HG03103 (cell line): ENCODE measurements around the gene CTTN.
"Not testable (repeated sequence)": the region's sequence is repeated elsewhere in the genome, so short reads cannot be mapped to it uniquely, and the experiment has no call there.

Experiments
- ATAC-seq: cut with Tn5 transposase; IDR thresholded peaks from one replicate; pipeline ENCODE4 v1.9.1; 2021; ENCODE audit warnings: low read depth; ENCODE audit not compliant: unreplicated experiment

Gene CTTN

DNA sequence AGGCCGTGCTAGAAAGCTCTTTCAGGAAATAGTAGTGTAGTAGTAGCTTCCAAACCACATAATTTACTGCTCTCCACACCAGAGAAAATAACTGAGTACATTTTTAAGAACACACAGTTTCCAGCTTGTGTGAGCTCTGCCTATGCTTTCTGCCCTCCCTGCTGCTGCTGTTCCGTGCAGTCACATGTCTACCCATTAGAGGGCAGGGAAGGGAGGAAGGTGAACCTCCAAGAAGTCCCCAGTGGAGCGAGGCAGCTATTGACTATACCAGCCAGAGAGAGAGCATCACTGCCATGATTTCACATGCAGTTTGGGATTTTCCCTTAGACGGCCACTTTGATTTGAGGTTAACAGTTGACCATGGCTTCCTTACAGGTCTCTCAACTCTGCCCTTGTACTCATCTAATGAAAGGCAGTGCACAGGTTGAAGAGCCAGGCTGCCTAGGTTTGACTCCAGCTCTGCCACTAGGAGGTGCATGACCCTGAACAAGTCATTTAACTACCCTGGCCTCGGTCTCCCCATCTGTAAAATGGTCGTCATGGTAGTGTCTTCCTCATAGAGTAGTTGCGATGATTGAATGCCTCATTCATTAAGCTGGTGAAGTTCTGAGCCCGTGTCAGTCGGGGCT lies 19.7 kb upstream of the CTTN start:
- no peak for ATAC-seq

DNA sequence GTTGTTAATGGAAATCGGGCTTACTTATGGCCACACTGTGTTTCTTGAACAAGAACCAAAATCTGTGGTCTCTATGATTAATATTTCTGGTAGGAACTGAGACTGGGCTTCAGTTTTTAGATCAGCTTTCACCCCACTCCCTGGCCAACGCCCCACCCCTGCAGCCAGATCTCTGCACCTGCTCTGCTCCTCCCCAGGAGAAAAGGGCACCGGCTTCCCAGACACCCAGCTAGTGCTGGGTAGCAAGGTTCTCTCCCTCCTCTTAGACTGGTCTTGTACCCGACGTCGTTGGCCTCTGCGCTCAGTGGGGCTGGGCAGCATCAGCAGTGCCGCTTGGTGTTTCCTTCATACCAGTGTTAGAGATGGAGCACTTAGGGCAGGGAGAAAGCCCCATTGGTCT lies 17.0 kb upstream of the CTTN start:
- ATAC-seq, result no peak

- ATAC-seq, result no peak
These were observed 16.2 kb upstream of the CTTN start for GRCh38 chr11:70381872-70382861.

GRCh38 chr11:70383664-70384565 lies 14.4 kb upstream of the CTTN start:
- ATAC-seq, result no peak

DNA sequence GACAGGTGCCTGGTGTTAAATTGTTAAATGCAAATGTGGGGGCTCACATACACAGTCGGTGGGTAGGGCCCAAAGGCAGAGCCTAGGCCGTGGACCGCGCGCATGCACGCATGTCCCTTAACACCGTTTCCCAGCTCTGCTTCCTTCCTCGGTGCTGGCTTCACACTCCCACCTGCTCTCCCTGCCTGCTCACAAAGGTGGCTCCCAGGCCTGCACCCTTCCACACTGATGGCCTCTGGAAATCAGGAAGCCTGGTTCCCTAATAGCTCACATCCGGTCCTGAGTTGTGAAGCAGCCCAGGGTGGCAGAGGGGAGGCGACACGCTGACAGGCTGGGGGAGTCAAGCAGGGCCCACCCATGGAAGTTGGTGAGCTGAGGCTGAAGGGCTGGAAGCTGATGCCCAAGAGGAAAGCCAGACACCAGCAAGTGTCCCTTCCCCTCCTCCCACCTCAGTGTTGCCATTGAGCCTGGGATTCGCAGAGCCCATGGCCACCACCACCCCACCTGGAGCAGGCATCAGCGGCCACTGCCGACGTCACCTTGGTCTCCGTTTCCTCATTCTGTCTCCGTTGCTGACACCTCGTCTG lies 13.7 kb upstream of the CTTN start:
- ATAC-seq, result no peak

DNA sequence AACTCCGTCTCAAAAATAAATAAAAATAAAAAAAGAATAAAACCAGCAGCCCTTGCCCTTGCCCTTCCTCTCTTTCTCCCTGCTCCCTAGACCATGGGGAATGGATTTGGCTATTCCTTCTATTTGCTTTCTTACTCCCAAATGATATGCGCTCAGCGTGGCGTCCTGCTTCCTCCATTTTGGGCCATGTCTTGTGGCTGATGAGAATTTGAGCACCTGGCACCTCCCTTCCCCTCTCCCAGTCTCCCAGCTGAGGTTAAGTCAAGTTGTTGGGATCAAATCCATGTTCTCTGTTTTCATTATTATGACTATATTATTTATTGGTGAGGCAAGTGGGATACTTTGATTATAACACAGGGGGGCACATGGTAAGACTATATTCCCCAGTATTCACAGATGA lies 10.8 kb upstream of the CTTN start:
- ATAC-seq, result no peak

GRCh38 chr11:70389201-70389600 lies 9.1 kb upstream of the CTTN start:
- ATAC-seq, result no peak

- not testable (repeated sequence) for ATAC-seq
These were observed 7.4 kb upstream of the CTTN start for GRCh38 chr11:70390882-70391281.

DNA sequence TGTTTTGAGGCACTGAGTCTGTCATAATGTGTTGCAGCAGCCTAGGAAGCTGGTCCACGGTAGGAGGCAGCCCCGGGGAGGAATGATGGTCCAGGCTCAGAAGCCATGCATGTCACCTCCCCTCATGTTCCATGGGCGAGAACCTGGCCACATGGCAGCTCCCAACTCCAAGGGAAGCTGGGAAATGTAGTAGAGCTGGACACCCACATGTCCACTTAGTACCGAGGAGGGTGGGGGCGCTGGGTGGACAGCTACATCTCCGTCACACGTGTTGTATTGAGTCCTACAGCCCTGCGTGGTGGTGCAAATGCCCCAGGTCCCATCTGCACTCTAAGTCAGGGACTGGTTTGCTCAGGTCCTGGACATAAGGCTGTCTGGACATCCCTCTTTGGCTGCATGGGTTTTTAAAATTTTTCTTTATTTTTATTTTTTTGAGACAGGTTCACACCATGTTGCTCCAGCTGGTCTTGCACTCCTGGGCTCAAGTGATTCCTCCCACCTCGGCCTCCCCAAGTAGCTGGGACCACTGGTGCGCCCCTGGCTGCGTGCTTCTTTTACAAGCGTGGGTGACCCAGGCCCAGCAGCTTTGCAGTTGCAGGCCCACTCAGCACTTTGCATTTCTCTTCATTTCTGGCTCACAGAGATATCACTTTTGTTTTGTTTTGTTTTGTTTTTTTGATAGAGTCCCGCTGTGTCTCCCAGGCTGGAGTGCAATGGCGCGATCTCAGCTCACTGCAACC lies 3.9 kb upstream of the CTTN start:
- ATAC-seq, result no peak

- ATAC-seq, result no peak
These were observed 870 bp upstream of the CTTN start for GRCh38 chr11:70397336-70397982.

DNA sequence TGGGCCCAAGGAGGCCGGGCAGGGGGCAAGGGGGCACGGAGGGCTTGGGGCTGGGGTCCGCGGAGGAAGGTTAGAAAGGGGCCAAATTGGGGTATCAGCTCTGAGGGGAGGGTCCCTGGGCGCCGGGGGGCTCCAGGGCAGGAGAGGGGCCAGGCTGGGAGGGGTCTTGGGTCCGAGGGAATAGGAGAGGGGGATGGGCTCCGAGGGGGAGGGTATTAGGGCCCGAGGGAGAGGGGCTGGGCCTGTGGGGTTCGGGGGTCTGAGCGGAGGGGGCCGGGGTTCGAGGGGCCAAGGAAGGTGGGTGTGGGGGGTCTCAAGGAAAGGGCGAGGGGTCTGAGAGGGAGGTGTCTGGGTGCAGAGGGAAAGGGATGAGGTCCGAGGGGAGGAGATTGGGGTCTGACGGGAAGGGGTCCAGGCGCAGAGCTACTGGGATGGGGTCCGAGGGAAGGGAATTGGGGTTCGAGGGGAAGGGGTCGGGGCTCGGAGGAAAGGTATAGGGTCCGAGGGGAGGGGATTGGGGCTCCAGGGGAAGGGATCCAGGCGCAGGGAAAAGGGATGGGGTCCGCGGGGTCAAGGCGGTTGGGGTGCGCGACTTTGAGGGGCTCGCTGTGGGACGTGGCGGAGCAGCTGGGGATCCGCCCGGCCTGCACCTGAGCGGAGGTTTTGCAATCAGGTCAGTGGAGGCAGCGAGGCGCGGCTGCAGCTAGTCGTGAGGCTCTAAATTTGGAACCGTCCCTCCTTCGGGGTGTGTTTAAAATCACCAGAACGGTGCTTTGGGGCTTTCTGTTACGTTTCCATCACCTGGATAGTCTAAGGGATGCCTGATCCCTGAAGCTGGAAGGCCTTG lies 728 bp downstream of the CTTN start:
- no peak for ATAC-seq

DNA sequence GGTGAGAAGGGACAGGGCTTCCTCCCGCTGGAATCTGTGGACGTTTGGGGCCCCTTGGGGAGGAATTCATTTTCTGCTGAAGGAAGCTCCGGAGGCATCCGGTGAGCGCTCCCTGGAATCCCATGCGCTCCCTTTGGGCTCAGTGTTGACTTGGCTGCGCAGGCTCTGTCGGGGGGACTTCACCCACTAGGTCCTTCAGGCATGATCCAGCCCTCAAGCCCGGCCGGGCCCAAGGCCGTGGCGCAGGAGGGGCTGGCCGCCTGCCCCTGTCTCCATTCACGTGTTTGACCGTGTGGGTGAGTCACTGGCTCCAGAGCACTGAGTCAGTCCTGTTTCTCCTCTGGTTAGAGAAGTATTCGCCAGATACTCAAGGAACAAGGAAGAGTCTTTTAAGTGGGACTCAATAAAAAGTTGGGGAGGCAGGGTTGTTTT lies 1.4 kb downstream of the CTTN start:
- no peak for ATAC-seq

DNA sequence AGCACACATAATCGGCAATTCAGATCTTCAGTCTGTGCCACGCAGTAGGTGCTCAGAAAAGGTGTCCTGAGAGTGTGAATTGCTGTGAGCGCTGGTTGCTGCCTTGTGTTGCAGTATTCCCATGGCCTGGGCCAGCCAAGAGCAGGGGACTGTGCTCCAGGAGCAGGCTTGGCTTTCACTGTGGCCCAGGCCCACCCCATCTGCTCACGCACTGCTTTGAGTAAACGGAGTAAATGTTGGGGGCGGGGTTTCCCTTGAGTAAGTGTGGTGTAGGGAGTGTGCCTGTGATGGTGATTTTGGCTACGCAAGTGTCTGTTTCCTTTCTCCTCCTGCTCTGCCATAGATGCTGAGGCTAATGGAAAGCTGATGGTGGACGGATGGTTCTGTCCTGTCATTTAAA lies 2.3 kb downstream of the CTTN start:
- no peak for ATAC-seq

GRCh38 chr11:70402016-70402415 lies 3.7 kb downstream of the CTTN start:
- ATAC-seq, result no peak

GRCh38 chr11:70402685-70403084 lies 4.4 kb downstream of the CTTN start:
- no peak for ATAC-seq

- no peak for ATAC-seq
These were observed 5.9 kb downstream of the CTTN start for GRCh38 chr11:70404244-70404643.

DNA sequence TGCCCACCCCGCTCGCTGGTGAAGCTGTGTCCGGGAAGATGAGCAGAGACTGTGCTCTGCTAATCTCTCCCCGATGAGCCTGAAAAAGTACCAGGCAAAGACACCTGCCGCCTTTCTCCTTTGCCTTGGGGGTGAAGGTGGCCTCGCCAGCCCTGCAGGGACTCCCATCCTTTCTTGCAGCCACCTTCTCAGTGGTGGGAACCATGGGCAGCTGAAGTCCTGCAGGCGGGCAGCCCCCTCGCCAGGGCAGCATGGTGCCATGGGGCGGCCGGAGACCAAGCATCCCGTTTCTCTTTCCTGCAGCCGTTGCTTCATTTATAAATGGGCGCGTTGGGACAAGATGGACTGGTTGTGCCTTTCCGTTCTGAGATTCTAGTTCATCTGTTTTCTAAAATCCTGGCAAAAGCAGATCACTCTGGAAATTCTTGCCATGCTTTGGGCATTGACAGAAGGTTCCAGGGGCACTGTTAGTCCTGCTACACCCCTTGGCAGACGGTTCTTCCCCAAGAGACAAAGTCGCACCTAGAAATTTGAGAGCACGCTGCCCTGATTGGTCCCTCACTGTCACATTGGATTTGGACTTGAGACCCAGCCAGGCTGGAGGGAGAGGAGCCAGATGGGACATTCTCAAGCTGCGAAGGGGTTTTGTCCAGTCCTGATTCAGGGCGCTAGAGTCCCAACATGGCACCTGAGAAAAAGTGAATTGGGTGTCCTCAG lies 7.5 kb downstream of the CTTN start:
- ATAC-seq, result no peak

DNA sequence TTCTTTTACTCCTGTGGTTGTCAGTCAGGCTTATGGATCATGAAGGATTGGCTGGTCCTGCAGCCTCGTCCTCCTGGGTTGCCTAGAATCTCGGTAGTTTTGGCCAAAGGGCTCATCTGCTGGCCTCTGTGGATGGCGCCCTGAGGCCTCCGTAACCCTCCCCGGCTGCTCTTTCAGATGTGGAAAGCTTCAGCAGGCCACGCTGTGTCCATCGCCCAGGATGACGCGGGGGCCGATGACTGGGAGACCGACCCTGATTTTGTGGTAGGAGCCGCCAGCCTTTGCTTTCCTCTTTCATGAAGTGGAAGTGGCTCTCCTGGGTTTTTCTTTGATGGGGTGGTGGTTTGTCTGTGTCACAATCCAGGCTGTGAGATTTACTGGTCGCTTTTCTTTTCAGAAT lies 8.8 kb downstream of the CTTN start:
- ATAC-seq, result no peak
